HCT116 (cell line): ENCODE results near the gene COPS6.

Experiments used
- ATF3 ChIP-seq: IDR thresholded peaks from 2 replicates; pipeline ENCODE4 v1.6.1; 2012
- CTCF ChIP-seq, 3 experiments: fragments of 200-600 bp in 1 of 3; sonication (generic) in 1 of 3; IDR thresholded peaks in 2 of 3; conservative IDR thresholded peaks in 1 of 3; 2 replicates each; pipeline ENCODE4 v1.5.1; 2012 to 2017; ENCODE audit warnings: low read depth in 2 of 3, low read length in 2 of 3, antibody characterized with exemption in 1 of 3, borderline replicate concordance in 1 of 3, control low read depth in 1 of 3, mild to moderate bottlenecking in 1 of 3, mixed read lengths in 1 of 3, mixed run types in 1 of 3, moderate library complexity in 1 of 3; ENCODE audit not compliant: insufficient read depth in 1 of 3
- EGR1 ChIP-seq: IDR thresholded peaks from 2 replicates; pipeline ENCODE4 v1.6.1; 2012; ENCODE audit warnings: low read depth
- EZH2 ChIP-seq: fragments of 200-600 bp; sonication (generic); IDR thresholded peaks from 2 replicates; pipeline ENCODE4 v1.6.1; 2017; ENCODE audit warnings: antibody characterized with exemption, mixed run types
- EZH2phosphoT487 ChIP-seq: fragments of 200-600 bp; IDR thresholded peaks from 2 replicates; pipeline ENCODE4 v1.6.1; 2018; ENCODE audit warnings: antibody characterized with exemption, borderline replicate concordance
- MAX ChIP-seq: IDR thresholded peaks from 2 replicates; pipeline ENCODE4 v1.6.1; 2012
- POLR2A ChIP-seq: IDR thresholded peaks from 2 replicates; pipeline ENCODE4 v1.7.0; 2011; ENCODE audit warnings: borderline replicate concordance; ENCODE audit not compliant: insufficient read depth, insufficient read length; ENCODE audit errors: extremely low read depth
- POLR2AphosphoS5 ChIP-seq: IDR thresholded peaks from 2 replicates; pipeline ENCODE4 v1.6.1; 2011; ENCODE audit warnings: mild to moderate bottlenecking, low read depth, low read length, moderate library complexity
- RAD21 ChIP-seq: IDR thresholded peaks from 2 replicates; pipeline ENCODE4 v1.6.1; 2012; ENCODE audit warnings: low read depth, mild to moderate bottlenecking
- REST ChIP-seq: IDR thresholded peaks from 2 replicates; pipeline ENCODE4 v1.6.1; 2012; ENCODE audit warnings: low read depth
- ZBTB33 ChIP-seq: IDR thresholded peaks from 2 replicates; pipeline ENCODE4 v1.6.1; 2011; ENCODE audit warnings: mild to moderate bottlenecking, low read length, moderate library complexity; ENCODE audit not compliant: insufficient replicate concordance; ENCODE audit errors: extremely low read depth

GRCh38 chr7:100080907-100081534 is 7.7 kb upstream of the COPS6 start:
- no peak for TF ChIP-seq POLR2AphosphoS5
- TF ChIP-seq EZH2: no peak
- no peak for TF ChIP-seq CTCF (IDR thresholded peaks at IDR 0.05 in 2 of 3, conservative IDR thresholded peaks at IDR 0.05 in 1 of 3; ENCODE audit: borderline replicate concordance in 1 of 3, insufficient read depth in 1 of 3, low read depth in 2 of 3, low read length in 2 of 3)
- no peak for TF ChIP-seq POLR2A
- TF ChIP-seq REST: no peak
- no peak for TF ChIP-seq EGR1
- no peak for TF ChIP-seq RAD21
- no peak for TF ChIP-seq ZBTB33
- TF ChIP-seq ATF3: no peak
- no peak for TF ChIP-seq EZH2phosphoT487
- no peak for TF ChIP-seq MAX
